GM23338 (cell line): Measurements from ENCODE around the gene DCUN1D4. TPM values are rescaled to one million over a fixed set of nuclear protein-coding genes. Genes with fewer than 3 reads are reported as not detected.

ENCODE experiments used
- ATAC-seq: fragments of 200-7000 bp; cut with Tn5 transposase; 3 replicates; pipeline ENCODE4 v1.9.1; 2020
- DNase-seq: peaks from one replicate; pipeline ENCODE4 v3.0.0-alpha.2; 2015; ENCODE audit warnings: low spot score
- H2AFZ ChIP-seq: fragments of 200-600 bp; sonication (generic); 2 replicates; pipeline ENCODE4 v1.8.0; 2016; ENCODE audit warnings: antibody characterized with exemption, mild to moderate bottlenecking, moderate library complexity
- H3F3A ChIP-seq: fragments of 200-600 bp; sonication (generic); replicated peaks from 2 replicates; pipeline ENCODE4 v1.8.0; 2017; ENCODE audit warnings: antibody characterized with exemption, mixed run types, low read depth
- H3K27ac ChIP-seq: fragments of 200-600 bp; sonication (generic); 2 replicates; pipeline ENCODE4 v1.6.1; 2016; ENCODE audit warnings: low read depth
- H3K27me3 ChIP-seq: fragments of 200-600 bp; sonication (generic); 2 replicates; pipeline ENCODE4 v1.8.0; 2016; ENCODE audit warnings: mild to moderate bottlenecking, mixed run types, moderate library complexity; ENCODE audit not compliant: insufficient read depth
- H3K36me3 ChIP-seq: fragments of 200-600 bp; sonication (generic); 2 replicates; pipeline ENCODE4 v1.8.0; 2016; ENCODE audit warnings: mild to moderate bottlenecking; ENCODE audit not compliant: insufficient read depth
- H3K4me1 ChIP-seq: fragments of 200-600 bp; sonication (generic); 2 replicates; pipeline ENCODE4 v1.8.0; 2016; ENCODE audit warnings: mild to moderate bottlenecking, moderate library complexity; ENCODE audit not compliant: insufficient read depth
- H3K4me2 ChIP-seq: fragments of 200-600 bp; sonication (generic); 2 replicates; pipeline ENCODE4 v1.7.1; 2017; ENCODE audit warnings: mixed run types
- H3K4me3 ChIP-seq: fragments of 200-600 bp; sonication (generic); 2 replicates; pipeline ENCODE4 v1.6.1; 2016; ENCODE audit warnings: mixed run types
- H3K79me2 ChIP-seq: fragments of 200-600 bp; sonication (generic); replicated peaks from 2 replicates; pipeline ENCODE4 v1.8.0; 2017; ENCODE audit warnings: mild to moderate bottlenecking; ENCODE audit not compliant: insufficient read depth
- H3K9me2 ChIP-seq: fragments of 200-600 bp; sonication (generic); 2 replicates; pipeline ENCODE4 v1.8.0; 2017; ENCODE audit not compliant: insufficient read depth
- H4K20me1 ChIP-seq: fragments of 200-600 bp; sonication (generic); replicated peaks from 2 replicates; pipeline ENCODE4 v1.8.0; 2017; ENCODE audit warnings: mild to moderate bottlenecking; ENCODE audit not compliant: insufficient read depth
- H3K27ac Mint-ChIP-seq: 2 replicates; pipeline ENCODE4 v1.8.0; 2020; ENCODE audit warnings: inconsistent platforms, mild to moderate bottlenecking, moderate library complexity, mixed read lengths
- H3K27me3 Mint-ChIP-seq: 3 replicates; pipeline ENCODE4 v1.8.0; 2022; ENCODE audit warnings: low read depth, mild to moderate bottlenecking, moderate library complexity, mixed read lengths, inconsistent platforms; ENCODE audit not compliant: insufficient read depth, poor library complexity
- H3K36me3 Mint-ChIP-seq: 3 replicates; pipeline ENCODE4 v1.8.0; 2021; ENCODE audit warnings: low read depth, mild to moderate bottlenecking, inconsistent platforms, moderate library complexity, mixed read lengths
- H3K4me1 Mint-ChIP-seq: 3 replicates; pipeline ENCODE4 v1.8.0; 2020; ENCODE audit warnings: mild to moderate bottlenecking, inconsistent platforms, mixed read lengths
- H3K4me3 Mint-ChIP-seq: 3 replicates; pipeline ENCODE4 v1.8.0; 2021; ENCODE audit warnings: moderate library complexity, mild to moderate bottlenecking, inconsistent platforms, mixed read lengths
- H3K9me3 Mint-ChIP-seq: 3 replicates; pipeline ENCODE4 v1.8.0; 2020; ENCODE audit warnings: moderate library complexity, mild to moderate bottlenecking, inconsistent platforms, mixed read lengths
- CREB1 ChIP-seq: fragments of 250-450 bp; sonication (Bioruptor Pico); IDR thresholded peaks from 2 replicates; pipeline ENCODE4 v1.5.0; 2020; ENCODE audit warnings: low read depth, mild to moderate bottlenecking, moderate library complexity
- EZH2 ChIP-seq: fragments of 200-600 bp; sonication (generic); IDR thresholded peaks from one replicate; pipeline ENCODE4 v1.8.0; 2017; ENCODE audit warnings: antibody characterized with exemption, mild to moderate bottlenecking, low read depth; ENCODE audit not compliant: unreplicated experiment
- EZH2phosphoT487 ChIP-seq: fragments of 200-600 bp; sonication (generic); IDR thresholded peaks from one replicate; pipeline ENCODE4 v1.8.1; 2018; ENCODE audit warnings: antibody characterized with exemption; ENCODE audit not compliant: unreplicated experiment
- JUNB ChIP-seq: IDR thresholded peaks from one replicate; pipeline ENCODE4 v1.6.1; 2016; ENCODE audit warnings: antibody characterized with exemption; ENCODE audit not compliant: unreplicated experiment
- NANOG ChIP-seq: IDR thresholded peaks from 2 replicates; pipeline ENCODE4 v1.6.1; 2016; ENCODE audit warnings: antibody characterized with exemption, borderline replicate concordance
- POLR2AphosphoS5 ChIP-seq: IDR thresholded peaks from 2 replicates; pipeline ENCODE4 v1.6.1; 2016; ENCODE audit warnings: antibody characterized with exemption, low read depth
- STAT1 ChIP-seq: IDR thresholded peaks from one replicate; pipeline ENCODE4 v1.6.1; 2016; ENCODE audit warnings: antibody characterized with exemption; ENCODE audit not compliant: unreplicated experiment
- ZNF114 ChIP-seq: fragments of 250-450 bp; sonication (Bioruptor Pico); IDR thresholded peaks from 2 replicates; pipeline ENCODE4 v1.5.0; 2020; ENCODE audit warnings: mild to moderate bottlenecking, moderate library complexity
- ZNF331 ChIP-seq: fragments of 250-450 bp; sonication (Bioruptor Pico); IDR thresholded peaks from 2 replicates; pipeline ENCODE4 v1.5.0; 2020; ENCODE audit warnings: low read depth, mild to moderate bottlenecking, moderate library complexity
- polyA plus RNA-seq: library from polyadenylated mRNA; unstranded; fragments of >200 nt; fragmentation: Nextera tagmentation; extraction: Ambion mirVana; gene quantifications from 2 replicates; pipeline ENCODE4 v1.2.1, GENCODE V29; 2016
- total RNA-seq: library from RNA; depleted of rRNA; stranded (reverse); fragments of >200 nt; shearing (Covaris generic); gene quantifications from 2 replicates; pipeline ENCODE4 v1.2.3, GENCODE V29; 2014
- TF ChIP-seq, protein P1 (sequence below): IDR thresholded peaks from one replicate; pipeline ENCODE4 v1.6.1; 2018; ENCODE audit warnings: antibody characterized with exemption; ENCODE audit not compliant: unreplicated experiment
- TF ChIP-seq, protein P2 (sequence below): fragments of 250-450 bp; sonication (Bioruptor Pico); IDR thresholded peaks from 2 replicates; pipeline ENCODE4 v1.5.0; 2020; ENCODE audit warnings: mild to moderate bottlenecking, moderate library complexity
- TF ChIP-seq, protein P3 (sequence below): IDR thresholded peaks from 2 replicates; pipeline ENCODE4 v1.6.1; 2016; ENCODE audit warnings: antibody characterized with exemption
- TF ChIP-seq, protein P4 (sequence below), 2 experiments: fragments of 200-600 bp in 1 of 2; sonication (generic) in 1 of 2; conservative IDR thresholded peaks; 2 replicates each; pipeline versions ENCODE4 v1.5.1 to v1.6.1; 2016 to 2017; ENCODE audit warnings: antibody characterized with exemption in 2 of 2, low read depth in 2 of 2, mild to moderate bottlenecking in 2 of 2, moderate library complexity in 1 of 2

Gene DCUN1D4
- total and polyA plus RNA-seq, 2 experiments from 2014 or later = 26.1 to 54.8 TPM

DNA sequence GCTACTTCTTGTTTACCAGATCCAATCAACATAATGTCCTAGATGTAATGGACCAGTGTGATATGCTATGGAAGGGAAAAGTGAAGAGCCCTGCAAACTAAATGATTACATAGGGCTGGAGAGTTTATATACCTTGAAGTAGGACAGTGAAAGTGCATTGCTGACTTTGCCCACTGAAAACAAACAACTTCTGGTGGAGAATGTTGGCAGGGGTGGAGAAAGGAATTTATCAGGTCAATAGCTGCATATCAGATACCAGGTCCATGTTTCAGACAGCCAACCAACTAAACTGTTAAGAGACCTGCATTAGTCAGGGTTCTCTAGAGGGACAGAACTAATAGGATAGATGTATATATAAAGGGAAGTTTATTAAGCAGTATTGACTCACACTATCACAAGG lies 82.4 kb downstream of the DCUN1D4 start:
- Histone ChIP-seq H4K20me1 (no peaks in the 10 kb centered on the region), H3K36me3 (no peaks in the 10 kb centered on the region), H3K27me3 (no peaks in the 10 kb centered on the region), H3K4me3 (no peak overlapping the region), H3K79me2 (no peaks in the 10 kb centered on the region), H3K4me2 (no peak overlapping the region), H2AFZ (no peak overlapping the region), H3K27ac (no peak overlapping the region), H3F3A (no peaks in the 10 kb centered on the region), H3K4me1 (no peaks in the 10 kb centered on the region), H3K9me2 (peaks cover 18% of the 10 kb centered on the region; the same call in 1 of the 2 replicates)
- TF ChIP-seq, protein P1, sequence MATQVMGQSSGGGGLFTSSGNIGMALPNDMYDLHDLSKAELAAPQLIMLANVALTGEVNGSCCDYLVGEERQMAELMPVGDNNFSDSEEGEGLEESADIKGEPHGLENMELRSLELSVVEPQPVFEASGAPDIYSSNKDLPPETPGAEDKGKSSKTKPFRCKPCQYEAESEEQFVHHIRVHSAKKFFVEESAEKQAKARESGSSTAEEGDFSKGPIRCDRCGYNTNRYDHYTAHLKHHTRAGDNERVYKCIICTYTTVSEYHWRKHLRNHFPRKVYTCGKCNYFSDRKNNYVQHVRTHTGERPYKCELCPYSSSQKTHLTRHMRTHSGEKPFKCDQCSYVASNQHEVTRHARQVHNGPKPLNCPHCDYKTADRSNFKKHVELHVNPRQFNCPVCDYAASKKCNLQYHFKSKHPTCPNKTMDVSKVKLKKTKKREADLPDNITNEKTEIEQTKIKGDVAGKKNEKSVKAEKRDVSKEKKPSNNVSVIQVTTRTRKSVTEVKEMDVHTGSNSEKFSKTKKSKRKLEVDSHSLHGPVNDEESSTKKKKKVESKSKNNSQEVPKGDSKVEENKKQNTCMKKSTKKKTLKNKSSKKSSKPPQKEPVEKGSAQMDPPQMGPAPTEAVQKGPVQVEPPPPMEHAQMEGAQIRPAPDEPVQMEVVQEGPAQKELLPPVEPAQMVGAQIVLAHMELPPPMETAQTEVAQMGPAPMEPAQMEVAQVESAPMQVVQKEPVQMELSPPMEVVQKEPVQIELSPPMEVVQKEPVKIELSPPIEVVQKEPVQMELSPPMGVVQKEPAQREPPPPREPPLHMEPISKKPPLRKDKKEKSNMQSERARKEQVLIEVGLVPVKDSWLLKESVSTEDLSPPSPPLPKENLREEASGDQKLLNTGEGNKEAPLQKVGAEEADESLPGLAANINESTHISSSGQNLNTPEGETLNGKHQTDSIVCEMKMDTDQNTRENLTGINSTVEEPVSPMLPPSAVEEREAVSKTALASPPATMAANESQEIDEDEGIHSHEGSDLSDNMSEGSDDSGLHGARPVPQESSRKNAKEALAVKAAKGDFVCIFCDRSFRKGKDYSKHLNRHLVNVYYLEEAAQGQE = no peak
- TF ChIP-seq CREB1 (CRISPR knock-in tag) (no peak), ZNF331 (CRISPR knock-in tag) (no peak), JUNB (no peak), STAT1 (no peak), POLR2AphosphoS5 (no peak), EZH2phosphoT487 (no peak), ZNF114 (CRISPR knock-in tag) (no peak), EZH2 (no peak), NANOG (no peak)
- TF ChIP-seq, protein P2, sequence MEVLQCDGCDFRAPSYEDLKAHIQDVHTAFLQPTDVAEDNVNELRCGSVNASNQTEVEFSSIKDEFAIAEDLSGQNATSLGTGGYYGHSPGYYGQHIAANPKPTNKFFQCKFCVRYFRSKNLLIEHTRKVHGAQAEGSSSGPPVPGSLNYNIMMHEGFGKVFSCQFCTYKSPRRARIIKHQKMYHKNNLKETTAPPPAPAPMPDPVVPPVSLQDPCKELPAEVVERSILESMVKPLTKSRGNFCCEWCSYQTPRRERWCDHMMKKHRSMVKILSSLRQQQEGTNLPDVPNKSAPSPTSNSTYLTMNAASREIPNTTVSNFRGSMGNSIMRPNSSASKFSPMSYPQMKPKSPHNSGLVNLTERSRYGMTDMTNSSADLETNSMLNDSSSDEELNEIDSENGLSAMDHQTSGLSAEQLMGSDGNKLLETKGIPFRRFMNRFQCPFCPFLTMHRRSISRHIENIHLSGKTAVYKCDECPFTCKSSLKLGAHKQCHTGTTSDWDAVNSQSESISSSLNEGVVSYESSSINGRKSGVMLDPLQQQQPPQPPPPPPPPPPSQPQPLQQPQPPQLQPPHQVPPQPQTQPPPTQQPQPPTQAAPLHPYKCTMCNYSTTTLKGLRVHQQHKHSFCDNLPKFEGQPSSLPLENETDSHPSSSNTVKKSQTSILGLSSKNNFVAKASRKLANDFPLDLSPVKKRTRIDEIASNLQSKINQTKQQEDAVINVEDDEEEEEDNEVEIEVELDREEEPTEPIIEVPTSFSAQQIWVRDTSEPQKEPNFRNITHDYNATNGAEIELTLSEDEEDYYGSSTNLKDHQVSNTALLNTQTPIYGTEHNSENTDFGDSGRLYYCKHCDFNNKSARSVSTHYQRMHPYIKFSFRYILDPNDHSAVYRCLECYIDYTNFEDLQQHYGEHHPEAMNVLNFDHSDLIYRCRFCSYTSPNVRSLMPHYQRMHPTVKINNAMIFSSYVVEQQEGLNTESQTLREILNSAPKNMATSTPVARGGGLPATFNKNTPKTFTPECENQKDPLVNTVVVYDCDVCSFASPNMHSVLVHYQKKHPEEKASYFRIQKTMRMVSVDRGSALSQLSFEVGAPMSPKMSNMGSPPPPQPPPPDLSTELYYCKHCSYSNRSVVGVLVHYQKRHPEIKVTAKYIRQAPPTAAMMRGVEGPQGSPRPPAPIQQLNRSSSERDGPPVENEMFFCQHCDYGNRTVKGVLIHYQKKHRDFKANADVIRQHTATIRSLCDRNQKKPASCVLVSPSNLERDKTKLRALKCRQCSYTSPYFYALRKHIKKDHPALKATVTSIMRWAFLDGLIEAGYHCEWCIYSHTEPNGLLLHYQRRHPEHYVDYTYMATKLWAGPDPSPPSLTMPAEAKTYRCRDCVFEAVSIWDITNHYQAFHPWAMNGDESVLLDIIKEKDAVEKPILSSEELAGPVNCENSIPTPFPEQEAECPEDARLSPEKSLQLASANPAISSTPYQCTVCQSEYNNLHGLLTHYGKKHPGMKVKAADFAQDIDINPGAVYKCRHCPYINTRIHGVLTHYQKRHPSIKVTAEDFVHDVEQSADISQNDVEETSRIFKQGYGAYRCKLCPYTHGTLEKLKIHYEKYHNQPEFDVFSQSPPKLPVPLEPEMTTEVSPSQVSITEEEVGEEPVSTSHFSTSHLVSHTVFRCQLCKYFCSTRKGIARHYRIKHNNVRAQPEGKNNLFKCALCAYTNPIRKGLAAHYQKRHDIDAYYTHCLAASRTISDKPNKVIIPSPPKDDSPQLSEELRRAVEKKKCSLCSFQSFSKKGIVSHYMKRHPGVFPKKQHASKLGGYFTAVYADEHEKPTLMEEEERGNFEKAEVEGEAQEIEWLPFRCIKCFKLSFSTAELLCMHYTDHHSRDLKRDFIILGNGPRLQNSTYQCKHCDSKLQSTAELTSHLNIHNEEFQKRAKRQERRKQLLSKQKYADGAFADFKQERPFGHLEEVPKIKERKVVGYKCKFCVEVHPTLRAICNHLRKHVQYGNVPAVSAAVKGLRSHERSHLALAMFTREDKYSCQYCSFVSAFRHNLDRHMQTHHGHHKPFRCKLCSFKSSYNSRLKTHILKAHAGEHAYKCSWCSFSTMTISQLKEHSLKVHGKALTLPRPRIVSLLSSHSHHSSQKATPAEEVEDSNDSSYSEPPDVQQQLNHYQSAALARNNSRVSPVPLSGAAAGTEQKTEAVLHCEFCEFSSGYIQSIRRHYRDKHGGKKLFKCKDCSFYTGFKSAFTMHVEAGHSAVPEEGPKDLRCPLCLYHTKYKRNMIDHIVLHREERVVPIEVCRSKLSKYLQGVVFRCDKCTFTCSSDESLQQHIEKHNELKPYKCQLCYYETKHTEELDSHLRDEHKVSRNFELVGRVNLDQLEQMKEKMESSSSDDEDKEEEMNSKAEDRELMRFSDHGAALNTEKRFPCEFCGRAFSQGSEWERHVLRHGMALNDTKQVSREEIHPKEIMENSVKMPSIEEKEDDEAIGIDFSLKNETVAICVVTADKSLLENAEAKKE (CRISPR knock-in tag) = no peak
- TF ChIP-seq, protein P3, sequence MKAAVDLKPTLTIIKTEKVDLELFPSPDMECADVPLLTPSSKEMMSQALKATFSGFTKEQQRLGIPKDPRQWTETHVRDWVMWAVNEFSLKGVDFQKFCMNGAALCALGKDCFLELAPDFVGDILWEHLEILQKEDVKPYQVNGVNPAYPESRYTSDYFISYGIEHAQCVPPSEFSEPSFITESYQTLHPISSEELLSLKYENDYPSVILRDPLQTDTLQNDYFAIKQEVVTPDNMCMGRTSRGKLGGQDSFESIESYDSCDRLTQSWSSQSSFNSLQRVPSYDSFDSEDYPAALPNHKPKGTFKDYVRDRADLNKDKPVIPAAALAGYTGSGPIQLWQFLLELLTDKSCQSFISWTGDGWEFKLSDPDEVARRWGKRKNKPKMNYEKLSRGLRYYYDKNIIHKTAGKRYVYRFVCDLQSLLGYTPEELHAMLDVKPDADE = no peak
- TF ChIP-seq, protein P4, sequence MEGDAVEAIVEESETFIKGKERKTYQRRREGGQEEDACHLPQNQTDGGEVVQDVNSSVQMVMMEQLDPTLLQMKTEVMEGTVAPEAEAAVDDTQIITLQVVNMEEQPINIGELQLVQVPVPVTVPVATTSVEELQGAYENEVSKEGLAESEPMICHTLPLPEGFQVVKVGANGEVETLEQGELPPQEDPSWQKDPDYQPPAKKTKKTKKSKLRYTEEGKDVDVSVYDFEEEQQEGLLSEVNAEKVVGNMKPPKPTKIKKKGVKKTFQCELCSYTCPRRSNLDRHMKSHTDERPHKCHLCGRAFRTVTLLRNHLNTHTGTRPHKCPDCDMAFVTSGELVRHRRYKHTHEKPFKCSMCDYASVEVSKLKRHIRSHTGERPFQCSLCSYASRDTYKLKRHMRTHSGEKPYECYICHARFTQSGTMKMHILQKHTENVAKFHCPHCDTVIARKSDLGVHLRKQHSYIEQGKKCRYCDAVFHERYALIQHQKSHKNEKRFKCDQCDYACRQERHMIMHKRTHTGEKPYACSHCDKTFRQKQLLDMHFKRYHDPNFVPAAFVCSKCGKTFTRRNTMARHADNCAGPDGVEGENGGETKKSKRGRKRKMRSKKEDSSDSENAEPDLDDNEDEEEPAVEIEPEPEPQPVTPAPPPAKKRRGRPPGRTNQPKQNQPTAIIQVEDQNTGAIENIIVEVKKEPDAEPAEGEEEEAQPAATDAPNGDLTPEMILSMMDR (conservative IDR thresholded peaks at IDR 0.05; ENCODE audit: low read depth in 2 of 2) = no peak
- ATAC-seq (no peak), DNase-seq (no peak)
- no peak overlapping the region for H3K4me3 Mint-ChIP-seq
- H3K9me3 Mint-ChIP-seq = no peaks in the 10 kb centered on the region
- H3K4me1 Mint-ChIP-seq = no peaks in the 10 kb centered on the region
- H3K27ac Mint-ChIP-seq = no peak overlapping the region
- peaks cover 11% of the 10 kb centered on the region for H3K27me3 Mint-ChIP-seq
- no peaks in the 10 kb centered on the region for H3K36me3 Mint-ChIP-seq
